GM23338 (cell line): Measurements from ENCODE around the gene CENPP.

Experiments used
- CREB1 ChIP-seq: fragments of 250-450 bp; sonication (Bioruptor Pico); IDR thresholded peaks from 2 replicates; pipeline ENCODE4 v1.5.0; 2020; ENCODE audit warnings: low read depth, mild to moderate bottlenecking, moderate library complexity
- EZH2 ChIP-seq: fragments of 200-600 bp; sonication (generic); IDR thresholded peaks from one replicate; pipeline ENCODE4 v1.8.0; 2017; ENCODE audit warnings: antibody characterized with exemption, mild to moderate bottlenecking, low read depth; ENCODE audit not compliant: unreplicated experiment
- NANOG ChIP-seq: IDR thresholded peaks from 2 replicates; pipeline ENCODE4 v1.6.1; 2016; ENCODE audit warnings: antibody characterized with exemption, borderline replicate concordance
- POLR2AphosphoS5 ChIP-seq: IDR thresholded peaks from 2 replicates; pipeline ENCODE4 v1.6.1; 2016; ENCODE audit warnings: antibody characterized with exemption, low read depth
- STAT1 ChIP-seq: IDR thresholded peaks from one replicate; pipeline ENCODE4 v1.6.1; 2016; ENCODE audit warnings: antibody characterized with exemption; ENCODE audit not compliant: unreplicated experiment
- TF ChIP-seq, protein P1 (sequence below), 2 experiments: fragments of 200-600 bp in 1 of 2; sonication (generic) in 1 of 2; conservative IDR thresholded peaks; 2 replicates each; pipeline versions ENCODE4 v1.5.1 to v1.6.1; 2016 to 2017; ENCODE audit warnings: antibody characterized with exemption in 2 of 2, low read depth in 2 of 2, mild to moderate bottlenecking in 2 of 2, moderate library complexity in 1 of 2
- TF ChIP-seq, protein P2 (sequence below): IDR thresholded peaks from one replicate; pipeline ENCODE4 v1.6.1; 2018; ENCODE audit warnings: antibody characterized with exemption; ENCODE audit not compliant: unreplicated experiment
- TF ChIP-seq, protein P3 (sequence below): IDR thresholded peaks from 2 replicates; pipeline ENCODE4 v1.6.1; 2016; ENCODE audit warnings: antibody characterized with exemption

DNA sequence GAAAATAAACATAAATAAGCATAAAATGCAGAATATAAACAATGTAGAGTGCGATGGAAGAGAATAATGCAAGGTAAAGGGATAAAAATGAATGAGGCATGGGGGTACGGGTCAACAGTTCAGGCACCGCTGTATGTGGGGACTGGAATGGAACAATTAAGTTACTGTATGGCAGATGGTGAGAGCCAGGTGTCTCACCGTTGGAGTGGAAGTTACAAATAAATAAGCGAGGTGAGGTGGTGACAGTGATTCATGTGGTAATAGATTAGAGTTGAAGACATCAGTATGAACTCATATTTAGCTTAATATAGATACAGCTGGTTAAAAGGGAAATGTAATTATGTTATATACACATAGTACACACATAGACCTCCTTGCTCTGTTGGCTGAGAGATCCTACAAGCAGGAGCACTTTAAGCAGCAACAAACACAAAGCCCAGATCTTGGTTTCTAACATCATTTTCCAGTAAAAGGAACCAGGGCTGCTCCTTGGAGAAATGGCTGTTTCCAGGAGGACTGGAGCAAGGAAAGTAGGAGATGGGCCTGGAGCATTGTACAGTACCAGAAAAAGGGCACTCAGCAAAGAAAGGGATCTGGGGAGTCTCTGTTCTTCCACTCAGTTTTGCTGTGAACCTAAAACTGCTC lies 100.9 kb downstream of the CENPP start:
- no peak for TF ChIP-seq POLR2AphosphoS5
- TF ChIP-seq, protein P1, sequence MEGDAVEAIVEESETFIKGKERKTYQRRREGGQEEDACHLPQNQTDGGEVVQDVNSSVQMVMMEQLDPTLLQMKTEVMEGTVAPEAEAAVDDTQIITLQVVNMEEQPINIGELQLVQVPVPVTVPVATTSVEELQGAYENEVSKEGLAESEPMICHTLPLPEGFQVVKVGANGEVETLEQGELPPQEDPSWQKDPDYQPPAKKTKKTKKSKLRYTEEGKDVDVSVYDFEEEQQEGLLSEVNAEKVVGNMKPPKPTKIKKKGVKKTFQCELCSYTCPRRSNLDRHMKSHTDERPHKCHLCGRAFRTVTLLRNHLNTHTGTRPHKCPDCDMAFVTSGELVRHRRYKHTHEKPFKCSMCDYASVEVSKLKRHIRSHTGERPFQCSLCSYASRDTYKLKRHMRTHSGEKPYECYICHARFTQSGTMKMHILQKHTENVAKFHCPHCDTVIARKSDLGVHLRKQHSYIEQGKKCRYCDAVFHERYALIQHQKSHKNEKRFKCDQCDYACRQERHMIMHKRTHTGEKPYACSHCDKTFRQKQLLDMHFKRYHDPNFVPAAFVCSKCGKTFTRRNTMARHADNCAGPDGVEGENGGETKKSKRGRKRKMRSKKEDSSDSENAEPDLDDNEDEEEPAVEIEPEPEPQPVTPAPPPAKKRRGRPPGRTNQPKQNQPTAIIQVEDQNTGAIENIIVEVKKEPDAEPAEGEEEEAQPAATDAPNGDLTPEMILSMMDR (conservative IDR thresholded peaks at IDR 0.05; ENCODE audit: low read depth in 2 of 2): no peak
- no peak for TF ChIP-seq NANOG
- TF ChIP-seq EZH2: no peak
- no peak for TF ChIP-seq STAT1
- TF ChIP-seq CREB1 (CRISPR knock-in tag): no peak
- TF ChIP-seq, protein P2, sequence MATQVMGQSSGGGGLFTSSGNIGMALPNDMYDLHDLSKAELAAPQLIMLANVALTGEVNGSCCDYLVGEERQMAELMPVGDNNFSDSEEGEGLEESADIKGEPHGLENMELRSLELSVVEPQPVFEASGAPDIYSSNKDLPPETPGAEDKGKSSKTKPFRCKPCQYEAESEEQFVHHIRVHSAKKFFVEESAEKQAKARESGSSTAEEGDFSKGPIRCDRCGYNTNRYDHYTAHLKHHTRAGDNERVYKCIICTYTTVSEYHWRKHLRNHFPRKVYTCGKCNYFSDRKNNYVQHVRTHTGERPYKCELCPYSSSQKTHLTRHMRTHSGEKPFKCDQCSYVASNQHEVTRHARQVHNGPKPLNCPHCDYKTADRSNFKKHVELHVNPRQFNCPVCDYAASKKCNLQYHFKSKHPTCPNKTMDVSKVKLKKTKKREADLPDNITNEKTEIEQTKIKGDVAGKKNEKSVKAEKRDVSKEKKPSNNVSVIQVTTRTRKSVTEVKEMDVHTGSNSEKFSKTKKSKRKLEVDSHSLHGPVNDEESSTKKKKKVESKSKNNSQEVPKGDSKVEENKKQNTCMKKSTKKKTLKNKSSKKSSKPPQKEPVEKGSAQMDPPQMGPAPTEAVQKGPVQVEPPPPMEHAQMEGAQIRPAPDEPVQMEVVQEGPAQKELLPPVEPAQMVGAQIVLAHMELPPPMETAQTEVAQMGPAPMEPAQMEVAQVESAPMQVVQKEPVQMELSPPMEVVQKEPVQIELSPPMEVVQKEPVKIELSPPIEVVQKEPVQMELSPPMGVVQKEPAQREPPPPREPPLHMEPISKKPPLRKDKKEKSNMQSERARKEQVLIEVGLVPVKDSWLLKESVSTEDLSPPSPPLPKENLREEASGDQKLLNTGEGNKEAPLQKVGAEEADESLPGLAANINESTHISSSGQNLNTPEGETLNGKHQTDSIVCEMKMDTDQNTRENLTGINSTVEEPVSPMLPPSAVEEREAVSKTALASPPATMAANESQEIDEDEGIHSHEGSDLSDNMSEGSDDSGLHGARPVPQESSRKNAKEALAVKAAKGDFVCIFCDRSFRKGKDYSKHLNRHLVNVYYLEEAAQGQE: no peak
- TF ChIP-seq, protein P3, sequence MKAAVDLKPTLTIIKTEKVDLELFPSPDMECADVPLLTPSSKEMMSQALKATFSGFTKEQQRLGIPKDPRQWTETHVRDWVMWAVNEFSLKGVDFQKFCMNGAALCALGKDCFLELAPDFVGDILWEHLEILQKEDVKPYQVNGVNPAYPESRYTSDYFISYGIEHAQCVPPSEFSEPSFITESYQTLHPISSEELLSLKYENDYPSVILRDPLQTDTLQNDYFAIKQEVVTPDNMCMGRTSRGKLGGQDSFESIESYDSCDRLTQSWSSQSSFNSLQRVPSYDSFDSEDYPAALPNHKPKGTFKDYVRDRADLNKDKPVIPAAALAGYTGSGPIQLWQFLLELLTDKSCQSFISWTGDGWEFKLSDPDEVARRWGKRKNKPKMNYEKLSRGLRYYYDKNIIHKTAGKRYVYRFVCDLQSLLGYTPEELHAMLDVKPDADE: no peak
